22Rv1 (cell line): ENCODE measurements around the gene RAB9A.

Source experiments
- CTCF ChIP-seq: fragments of 450-650 bp; IDR thresholded peaks from 2 replicates; pipeline ENCODE4 v1.5.1; 2017; ENCODE audit warnings: mild to moderate bottlenecking
- ZFX ChIP-seq: fragments of 450-650 bp; IDR thresholded peaks from 2 replicates; pipeline ENCODE4 v1.6.1; 2017; ENCODE audit warnings: antibody characterized with exemption, borderline replicate concordance

- TF ChIP-seq CTCF (no peak), ZFX (no peak)
These were observed 39.1 kb upstream of the RAB9A start for GRCh38 chrX:13649838-13650237.
